GM10266 (cell line): ENCODE measurements around the gene PTPRN2.

Source experiments
- DNase-seq: peaks from one replicate; pipeline ENCODE4 v3.0.0; 2012; ENCODE audit errors: extremely low spot score
- CTCF ChIP-seq: IDR thresholded peaks from 2 replicates; pipeline ENCODE4 v1.5.1; 2012; ENCODE audit warnings: mild to moderate bottlenecking, low read depth; ENCODE audit not compliant: control insufficient read depth, insufficient read depth; ENCODE audit errors: missing control alignments

The PTPRN2 gene

GRCh38 chr7:158016180-158017097 is 571.2 kb downstream of the PTPRN2 start:
- TF ChIP-seq CTCF, result no peak

GRCh38 chr7:158015403-158016179 is 572.0 kb downstream of the PTPRN2 start:
- TF ChIP-seq CTCF, result no peak
- no peak for DNase-seq

More at GRCh38 chr7:158016180-158017097, 571.2 kb downstream of the PTPRN2 start:
- DNase-seq, result no peak

GRCh38 chr7:158014976-158015375 is 572.6 kb downstream of the PTPRN2 start:
- no peak for DNase-seq

GRCh38 chr7:158013085-158013668 is 574.4 kb downstream of the PTPRN2 start:
- DNase-seq, result no peak
- TF ChIP-seq CTCF, result no peak

More at GRCh38 chr7:158014976-158015375, 572.6 kb downstream of the PTPRN2 start:
- TF ChIP-seq CTCF, result no peak

GRCh38 chr7:158011941-158012340 is 575.7 kb downstream of the PTPRN2 start:
- no peak for TF ChIP-seq CTCF
- DNase-seq, result no peak

- no peak for DNase-seq
- TF ChIP-seq CTCF, result no peak
Observed at GRCh38 chr7:158010961-158011693, 576.5 kb downstream of the PTPRN2 start.
